Activated naive CD8-positive, alpha-beta T cell treated with anti-CD3 and anti-CD28 coated beads, Interleukin-2, amount 10 ng/mL, durations not matched to agents 7 days and 5 days (primary cell): ENCODE measurements around the gene CDK11B. TPM values are rescaled to one million over a fixed set of nuclear protein-coding genes. Genes with fewer than 3 reads are reported as not detected.
A peak's percentile ranks its signal among the peaks of the same experiment; 100 is the strongest.

Source experiments
- ATAC-seq: fragments of 150-1000 bp; cut with Tn5 transposase; one replicate; pipeline ENCODE4 v1.10.0; 2021; ENCODE audit warnings: low read depth, moderate library complexity
- POLR2A ChIA-PET: fragments of 350-600 bp; sonication (Branson Sonifier 250); formaldehyde crosslinking; loops from one replicate; lab custom pipeline; 2021; ENCODE audit warnings: antibody characterized with exemption; lab: Charles Lee
- DNase-seq: peaks from one replicate; pipeline ENCODE4 v3.0.0; 2021
- H3K27ac Mint-ChIP-seq: one replicate; pipeline ENCODE4 v1.8.0; 2022; ENCODE audit warnings: mild to moderate bottlenecking, mixed read lengths
- H3K27me3 Mint-ChIP-seq: one replicate; pipeline ENCODE4 v1.8.0; 2022; ENCODE audit warnings: mild to moderate bottlenecking, moderate library complexity, mixed read lengths
- H3K36me3 Mint-ChIP-seq: one replicate; pipeline ENCODE4 v1.8.0; 2021; ENCODE audit warnings: mild to moderate bottlenecking, mixed read lengths
- H3K4me1 Mint-ChIP-seq: one replicate; pipeline ENCODE4 v1.8.0; 2021; ENCODE audit warnings: mixed read lengths
- H3K4me3 Mint-ChIP-seq: one replicate; pipeline ENCODE4 v1.8.0; 2022; ENCODE audit warnings: mild to moderate bottlenecking, moderate library complexity, mixed read lengths
- H3K9me3 Mint-ChIP-seq: one replicate; pipeline ENCODE4 v1.8.0; 2021; ENCODE audit warnings: mixed read lengths
- total RNA-seq, 2 experiments: library from RNA; stranded (reverse); gene quantifications; one replicate each; pipeline ENCODE4 v1.2.3, GENCODE V29; 2021

CDK11B gene
- total RNA-seq, 2 experiments from 2014 or later: 40.8 to 42.3 TPM

DNA sequence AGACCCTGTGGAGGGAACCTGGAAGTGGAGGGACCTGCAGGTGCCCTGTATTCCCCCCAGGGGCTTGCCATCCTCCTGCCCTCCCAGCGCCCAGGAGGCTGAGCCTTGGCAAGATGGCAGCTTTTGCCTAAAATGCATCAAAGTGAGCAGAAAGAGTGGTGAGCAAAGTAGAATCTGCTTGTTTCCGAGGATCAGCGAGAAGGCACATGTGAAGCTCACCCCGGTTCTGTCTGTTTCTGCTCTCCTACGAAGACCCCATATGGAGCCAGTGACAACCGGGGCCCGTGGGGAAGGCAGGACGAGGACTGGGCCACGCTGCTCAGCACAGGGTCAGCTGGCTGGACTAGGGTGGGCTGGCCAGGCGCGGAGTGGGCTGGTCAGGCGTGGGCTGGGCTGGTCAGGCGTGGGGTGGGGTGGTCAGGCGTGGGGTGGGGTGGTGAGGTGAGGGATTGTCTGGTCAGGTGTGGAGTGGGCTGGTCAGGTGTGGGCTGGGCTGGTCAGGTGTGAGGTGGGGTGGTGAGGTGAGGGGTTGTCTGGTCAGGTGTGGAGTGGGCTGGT, 53.7 kb downstream of the CDK11B start:
- peaks cover 8% of the 10 kb centered on the region for H3K4me1 Mint-ChIP-seq
- ATAC-seq (no peak), DNase-seq (no peak)
- H3K27ac Mint-ChIP-seq: peak overlapping the region; percentile 32
- no peaks in the 10 kb centered on the region for H3K9me3 Mint-ChIP-seq
- H3K4me3 Mint-ChIP-seq: no peak overlapping the region
- H3K36me3 Mint-ChIP-seq: no peaks in the 10 kb centered on the region
- POLR2A ChIA-PET: interaction anchor here (1.1 kb wide), 1 partner anchor 10 kb away, joined by 10 read pairs; the partner anchor contains the start of gene MIB2
- peaks cover 3% of the 10 kb centered on the region for H3K27me3 Mint-ChIP-seq

GRCh38 chr1:1604374-1605033, 54.3 kb downstream of the CDK11B start:
- Mint-ChIP-seq H3K36me3 (no peaks in the 10 kb centered on the region), H3K9me3 (no peaks in the 10 kb centered on the region), H3K27me3 (peaks cover 3% of the 10 kb centered on the region), H3K4me1 (peaks cover 8% of the 10 kb centered on the region), H3K27ac (peak overlapping the region; percentile 32), H3K4me3 (no peak overlapping the region)
- no peak for ATAC-seq
- DNase-seq: no peak
- POLR2A ChIA-PET: interaction anchor here (0.7 to 1.1 kb wide), 2 partner anchors 10 to 539 kb away, joined by 5 to 10 read pairs; partner anchors contain the start of gene MIB2

DNA sequence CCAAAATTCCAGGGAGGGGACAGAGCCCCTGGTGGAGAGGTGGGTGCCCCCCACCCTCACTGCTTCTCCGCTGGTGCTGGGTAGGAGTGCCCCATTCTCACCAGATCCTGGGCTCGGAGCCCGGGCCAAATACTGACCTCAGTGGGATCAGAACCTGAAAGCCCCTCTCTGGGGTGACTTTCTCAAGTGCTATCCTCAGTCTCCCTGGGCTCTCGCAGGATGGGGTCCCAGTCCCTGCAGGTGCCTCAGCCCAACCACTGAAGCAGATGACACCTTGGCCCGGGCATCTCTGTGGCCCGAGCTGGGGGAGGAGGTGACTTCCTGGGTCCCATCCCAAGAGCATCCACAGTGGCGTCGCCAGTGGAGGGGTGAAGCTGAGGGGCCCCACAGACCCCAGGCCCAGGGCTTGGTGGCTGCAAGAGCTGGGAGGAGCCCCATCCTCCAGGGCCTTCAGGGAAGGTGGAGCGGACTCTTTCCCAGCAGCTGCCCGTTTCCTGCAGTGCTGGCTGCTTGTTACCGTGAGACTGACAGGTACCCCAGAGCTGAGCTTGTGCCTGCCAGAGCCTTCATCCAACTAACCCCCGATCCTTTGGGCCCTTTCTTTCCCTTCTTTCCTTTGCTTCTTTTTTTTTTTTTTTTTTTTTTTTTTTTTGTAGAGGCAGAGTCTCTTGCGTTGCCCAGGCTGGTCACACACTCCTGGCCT, 55.0 kb downstream of the CDK11B start:
- no peak overlapping the region for H3K27ac Mint-ChIP-seq
- H3K27me3 Mint-ChIP-seq: peaks cover 5% of the 10 kb centered on the region
- H3K4me1 Mint-ChIP-seq: peaks cover 10% of the 10 kb centered on the region
- ATAC-seq (no peak), DNase-seq (peak; percentile 33)
- no peaks in the 10 kb centered on the region for H3K36me3 Mint-ChIP-seq
- H3K4me3 Mint-ChIP-seq: no peak overlapping the region
- POLR2A ChIA-PET: interaction anchor here (0.7 to 2.6 kb wide), 3 partner anchors 11 to 538 kb away, joined by 5 to 8 read pairs (median 5); partner anchors contain the start of gene MIB2
- H3K9me3 Mint-ChIP-seq: no peaks in the 10 kb centered on the region

- Mint-ChIP-seq H3K4me1 (peaks cover 10% of the 10 kb centered on the region), H3K4me3 (no peak overlapping the region), H3K27ac (no peak overlapping the region)
Observed at GRCh38 chr1:1602968-1603506, 55.8 kb downstream of the CDK11B start.

GRCh38 chr1:1602304-1602967, 56.4 kb downstream of the CDK11B start:
- ATAC-seq (no peak), DNase-seq (no peak)
- Mint-ChIP-seq H3K27ac (no peak overlapping the region), H3K36me3 (no peaks in the 10 kb centered on the region), H3K4me3 (no peak overlapping the region), H3K4me1 (peaks cover 9% of the 10 kb centered on the region), H3K9me3 (no peaks in the 10 kb centered on the region), H3K27me3 (peaks cover 9% of the 10 kb centered on the region)
- POLR2A ChIA-PET: interaction anchor here (2.6 kb wide), 1 partner anchor 13 kb away, joined by 8 read pairs; the partner anchor contains the start of gene MIB2

More at GRCh38 chr1:1602968-1603506, 55.8 kb downstream of the CDK11B start:
- POLR2A ChIA-PET: interaction anchor here (1.1 to 2.6 kb wide), 2 partner anchors 12 to 23 kb away, joined by 5 to 8 read pairs; partner anchors contain the start of gene MIB2
- ATAC-seq (no peak), DNase-seq (peak; percentile 34)
- peaks cover 9% of the 10 kb centered on the region for H3K27me3 Mint-ChIP-seq
- H3K36me3 Mint-ChIP-seq: no peaks in the 10 kb centered on the region
- no peaks in the 10 kb centered on the region for H3K9me3 Mint-ChIP-seq

- POLR2A ChIA-PET: interaction anchor here (2.6 kb wide), 1 partner anchor 13 kb away, joined by 8 read pairs; the partner anchor contains the start of gene MIB2
- Mint-ChIP-seq H3K27me3 (peaks cover 9% of the 10 kb centered on the region), H3K36me3 (no peaks in the 10 kb centered on the region), H3K4me3 (no peak overlapping the region), H3K9me3 (no peaks in the 10 kb centered on the region), H3K4me1 (peaks cover 4% of the 10 kb centered on the region), H3K27ac (no peak overlapping the region)
- ATAC-seq (no peak), DNase-seq (no peak)
Observed at GRCh38 chr1:1601564-1602303, 57.1 kb downstream of the CDK11B start.

GRCh38 chr1:1600861-1601563, 57.8 kb downstream of the CDK11B start:
- Mint-ChIP-seq H3K36me3 (no peaks in the 10 kb centered on the region), H3K4me3 (peak overlapping the region; percentile 58), H3K27me3 (peaks cover 9% of the 10 kb centered on the region), H3K4me1 (peaks cover 4% of the 10 kb centered on the region), H3K9me3 (no peaks in the 10 kb centered on the region), H3K27ac (no peak overlapping the region)
- DNase-seq: peak; percentile 35
- POLR2A ChIA-PET: interaction anchor here (2.6 kb wide), 1 partner anchor 14 kb away, joined by 8 read pairs; the partner anchor contains the start of gene MIB2
- ATAC-seq: no peak

DNA sequence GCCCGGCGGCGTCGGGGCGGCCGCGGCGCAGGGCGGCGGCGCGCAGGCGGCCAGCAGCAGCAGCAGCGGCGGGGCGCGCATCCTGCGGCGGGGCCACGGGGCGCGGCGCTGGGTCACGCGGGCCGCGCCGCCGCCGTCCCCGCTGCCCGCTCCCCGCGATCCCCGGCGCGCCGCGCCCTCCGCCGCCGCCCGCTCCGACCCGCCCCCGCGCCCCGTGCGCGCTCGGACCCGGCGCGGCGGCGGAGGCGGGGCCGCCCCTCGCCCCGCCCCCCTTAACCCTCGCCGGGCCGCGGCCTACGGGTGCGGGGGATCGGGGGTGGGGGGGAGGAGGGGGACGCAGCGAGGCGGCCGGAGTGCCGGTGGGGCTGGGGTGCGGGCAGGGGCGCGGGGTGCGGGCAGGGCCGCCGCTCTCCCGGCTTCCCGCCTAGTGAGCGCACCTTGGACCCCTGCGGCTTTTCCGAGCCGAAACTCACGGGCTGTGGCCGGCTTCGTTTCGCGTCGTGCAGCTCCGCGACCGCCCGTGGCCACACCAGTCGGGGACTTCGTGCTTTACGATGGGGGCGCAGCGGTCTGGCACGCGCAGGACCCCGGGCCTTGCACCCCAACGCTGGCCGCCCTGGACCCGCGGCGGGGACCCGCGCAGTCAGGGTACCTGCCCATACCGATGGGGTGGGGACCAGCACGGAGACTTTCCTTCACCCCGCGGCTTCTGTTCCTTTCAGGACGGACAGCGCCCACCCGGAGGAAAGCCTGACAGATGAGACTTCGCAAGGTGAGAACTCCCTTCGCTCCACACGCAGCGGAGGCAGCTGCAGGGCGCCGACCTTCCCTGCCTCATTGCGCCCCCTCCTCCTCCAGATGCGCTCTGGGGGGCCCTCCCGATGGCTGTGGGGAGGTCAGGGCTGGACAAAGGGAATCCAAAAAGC, 58.6 kb downstream of the CDK11B start, which contains the start of gene FNDC10:
Gene FNDC10, minus strand, starts transcription at position 201 of the 926 bp plus-strand sequence. Its CDS starts 120 bp downstream, at position 81.
- Mint-ChIP-seq H3K4me1 (peaks cover 4% of the 10 kb centered on the region), H3K9me3 (no peaks in the 10 kb centered on the region), H3K27me3 (peaks cover 9% of the 10 kb centered on the region), H3K27ac (peak within 1 kb of the TSS; percentile 71), H3K36me3 (no peaks in the 10 kb centered on the region), H3K4me3 (peak within 1 kb of the TSS; percentile 78)
- ATAC-seq (no peak), DNase-seq (peak; percentile 47)
- POLR2A ChIA-PET: no interaction called here

GRCh38 chr1:1599030-1599934, 59.5 kb downstream of the CDK11B start:
- H3K36me3 Mint-ChIP-seq: no peaks in the 10 kb centered on the region
- H3K4me1 Mint-ChIP-seq: peaks cover 4% of the 10 kb centered on the region
- H3K9me3 Mint-ChIP-seq: no peaks in the 10 kb centered on the region
- ATAC-seq: peak; percentile 55
- H3K27me3 Mint-ChIP-seq: peaks cover 9% of the 10 kb centered on the region
- POLR2A ChIA-PET: no interaction called here
- H3K27ac Mint-ChIP-seq: peak overlapping the region; percentile 71
- peak overlapping the region; percentile 78 for H3K4me3 Mint-ChIP-seq
- DNase-seq: peak; percentile 71

DNA sequence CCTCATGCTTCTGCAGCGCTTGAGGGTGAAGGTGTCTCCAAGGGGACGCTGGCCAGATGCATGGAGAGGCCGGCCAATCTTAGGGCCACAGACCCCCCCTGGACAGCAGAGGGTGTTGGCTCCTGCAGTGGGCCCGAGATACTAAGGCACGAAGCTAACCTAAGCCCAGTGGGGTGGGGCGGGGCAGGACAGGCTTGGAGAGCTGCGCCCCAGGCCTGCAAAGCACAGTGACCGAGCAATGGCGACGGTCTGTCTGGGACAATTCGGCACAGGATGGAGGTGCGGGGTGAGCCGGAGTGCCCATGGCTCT, 60.1 kb downstream of the CDK11B start:
- peak overlapping the region; percentile 71 for H3K27ac Mint-ChIP-seq
- H3K4me3 Mint-ChIP-seq: peak overlapping the region; percentile 78
- H3K4me1 Mint-ChIP-seq: peaks cover 4% of the 10 kb centered on the region
- no peaks in the 10 kb centered on the region for H3K9me3 Mint-ChIP-seq
- POLR2A ChIA-PET: interaction anchor here (1.1 to 2.1 kb wide), 2 partner anchors 15 to 17 kb away, joined by 3 to 8 read pairs; no protein-coding TSS in a partner anchor
- H3K27me3 Mint-ChIP-seq: peaks cover 9% of the 10 kb centered on the region
- H3K36me3 Mint-ChIP-seq: no peaks in the 10 kb centered on the region
- no peak for ATAC-seq
- peak; percentile 37 for DNase-seq
